ENCODE data around the gene SLC38A9.

GRCh38 chr5:55625589-55625909, 86.6 kb downstream of the SLC38A9 start:
- TF ChIP-seq CTCF (IDR thresholded peaks at IDR 0.05) (no peak), ZNF302 (CRISPR knock-in tag; IDR thresholded peaks at IDR 0.05) (no peak), POLR2A (IDR thresholded peaks at IDR 0.05; ENCODE audit: low read length) (no peak), EP300 (IDR thresholded peaks at IDR 0.05) (no peak), JUNB (IDR thresholded peaks at IDR 0.05) (no peak), REST (IDR thresholded peaks at IDR 0.05) (no peak), PHF8 (IDR thresholded peaks at IDR 0.05; ENCODE audit: borderline replicate concordance, low read depth) (no peak), MAX (IDR thresholded peaks at IDR 0.05) (no peak), NPAS2 (CRISPR knock-in tag; IDR thresholded peaks at IDR 0.05; ENCODE audit: borderline replicate concordance) (no peak), RAD21 (conservative IDR thresholded peaks at IDR 0.05 in 1 of 2, IDR thresholded peaks at IDR 0.05 in 1 of 2) (no peak)

Data from A549 (cell line).